ENCODE data around the gene COQ7.

Gene COQ7

GRCh38 chr16:19062706-19063105, 4.7 kb upstream of the COQ7 start:
- H3K4me1 ChIP-seq (ENCODE audit: control insufficient read depth, insufficient read depth, low read length, poor library complexity, severe bottlenecking) = peaks cover 4% of the 10 kb centered on the region
- no peaks in the 10 kb centered on the region for H3K9me3 ChIP-seq (ENCODE audit: control insufficient read depth, low read length)
- H3K4me3 ChIP-seq (ENCODE audit: insufficient read depth, low read depth, low read length, poor library complexity, severe bottlenecking) = no peak overlapping the region
- H3K36me3 ChIP-seq (ENCODE audit: control insufficient read depth, insufficient read depth, low read length) = no peaks in the 10 kb centered on the region
- DNase-seq = no peak
- no peak overlapping the region for H3K27ac ChIP-seq (ENCODE audit: insufficient read depth, low read length, poor library complexity, severe bottlenecking)
- no peaks in the 10 kb centered on the region for H3K27me3 ChIP-seq (replicated peaks; ENCODE audit: control insufficient read depth, insufficient read depth, low read length, poor library complexity, severe bottlenecking)

DNA sequence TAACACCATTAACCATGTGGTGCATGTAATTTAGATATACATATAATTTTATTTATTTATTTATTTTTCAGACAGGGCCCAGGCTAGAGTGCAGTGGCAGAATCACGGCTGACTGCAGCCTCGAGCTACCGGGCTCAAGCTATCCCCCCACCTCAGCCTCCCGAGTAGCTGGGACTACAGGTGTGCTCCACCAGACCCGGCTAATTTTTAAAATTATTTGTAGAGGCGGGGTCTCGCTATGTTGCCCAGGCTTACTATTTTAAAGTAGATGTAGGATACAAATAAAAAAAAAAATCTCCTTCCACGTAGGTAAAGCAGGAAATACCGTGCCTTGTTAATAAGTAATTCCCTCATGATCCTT, 446 bp upstream of the COQ7 start:
- no peaks in the 10 kb centered on the region for H3K27me3 ChIP-seq (replicated peaks; ENCODE audit: control insufficient read depth, insufficient read depth, low read length, poor library complexity, severe bottlenecking)
- no peak for DNase-seq
- H3K9me3 ChIP-seq (ENCODE audit: control insufficient read depth, low read length) = no peaks in the 10 kb centered on the region
- H3K4me1 ChIP-seq (ENCODE audit: control insufficient read depth, insufficient read depth, low read length, poor library complexity, severe bottlenecking) = peaks cover 4% of the 10 kb centered on the region
- H3K36me3 ChIP-seq (ENCODE audit: control insufficient read depth, insufficient read depth, low read length) = no peaks in the 10 kb centered on the region
- no peak overlapping the region for H3K4me3 ChIP-seq (ENCODE audit: insufficient read depth, low read depth, low read length, poor library complexity, severe bottlenecking)
- H3K27ac ChIP-seq (ENCODE audit: insufficient read depth, low read length, poor library complexity, severe bottlenecking) = peak overlapping the region; percentile 100

DNA sequence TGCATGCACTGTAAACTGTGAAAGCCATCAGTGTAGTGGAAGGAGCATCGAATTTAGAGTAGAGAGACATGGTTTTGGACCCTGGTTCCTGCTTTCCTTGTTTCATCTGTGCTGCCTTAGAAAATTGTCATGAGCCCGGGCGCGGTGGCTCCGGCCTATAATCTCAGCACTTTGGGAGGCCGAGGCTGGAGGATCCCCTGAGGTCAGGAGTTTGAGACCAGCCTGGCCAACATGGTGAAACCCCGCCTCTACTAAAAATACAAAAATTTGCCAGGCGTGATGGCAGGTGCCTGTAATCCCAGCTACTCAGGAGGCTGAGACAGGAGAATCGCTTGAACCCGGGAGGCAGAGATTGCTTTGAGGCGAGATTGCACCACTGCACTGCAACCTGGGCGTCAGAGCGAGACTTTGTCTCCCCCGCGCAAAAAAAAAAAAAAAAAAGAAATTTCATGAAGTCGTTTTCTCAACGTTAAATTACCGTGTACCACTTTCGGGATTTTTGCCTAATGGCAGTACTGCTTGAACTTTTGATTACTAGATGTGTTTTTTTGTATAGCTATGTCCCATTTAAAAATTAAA, 912 bp downstream of the COQ7 start:
- Histone ChIP-seq H3K4me3 (ENCODE audit: insufficient read depth, low read depth, low read length, poor library complexity, severe bottlenecking) (peak overlapping the region; percentile 75), H3K9me3 (ENCODE audit: control insufficient read depth, low read length) (no peaks in the 10 kb centered on the region), H3K36me3 (ENCODE audit: control insufficient read depth, insufficient read depth, low read length) (no peaks in the 10 kb centered on the region), H3K27ac (ENCODE audit: insufficient read depth, low read length, poor library complexity, severe bottlenecking) (peak overlapping the region; percentile 100), H3K27me3 (replicated peaks; ENCODE audit: control insufficient read depth, insufficient read depth, low read length, poor library complexity, severe bottlenecking) (no peaks in the 10 kb centered on the region), H3K4me1 (ENCODE audit: control insufficient read depth, insufficient read depth, low read length, poor library complexity, severe bottlenecking) (peaks cover 4% of the 10 kb centered on the region)
- DNase-seq = no peak

DNA sequence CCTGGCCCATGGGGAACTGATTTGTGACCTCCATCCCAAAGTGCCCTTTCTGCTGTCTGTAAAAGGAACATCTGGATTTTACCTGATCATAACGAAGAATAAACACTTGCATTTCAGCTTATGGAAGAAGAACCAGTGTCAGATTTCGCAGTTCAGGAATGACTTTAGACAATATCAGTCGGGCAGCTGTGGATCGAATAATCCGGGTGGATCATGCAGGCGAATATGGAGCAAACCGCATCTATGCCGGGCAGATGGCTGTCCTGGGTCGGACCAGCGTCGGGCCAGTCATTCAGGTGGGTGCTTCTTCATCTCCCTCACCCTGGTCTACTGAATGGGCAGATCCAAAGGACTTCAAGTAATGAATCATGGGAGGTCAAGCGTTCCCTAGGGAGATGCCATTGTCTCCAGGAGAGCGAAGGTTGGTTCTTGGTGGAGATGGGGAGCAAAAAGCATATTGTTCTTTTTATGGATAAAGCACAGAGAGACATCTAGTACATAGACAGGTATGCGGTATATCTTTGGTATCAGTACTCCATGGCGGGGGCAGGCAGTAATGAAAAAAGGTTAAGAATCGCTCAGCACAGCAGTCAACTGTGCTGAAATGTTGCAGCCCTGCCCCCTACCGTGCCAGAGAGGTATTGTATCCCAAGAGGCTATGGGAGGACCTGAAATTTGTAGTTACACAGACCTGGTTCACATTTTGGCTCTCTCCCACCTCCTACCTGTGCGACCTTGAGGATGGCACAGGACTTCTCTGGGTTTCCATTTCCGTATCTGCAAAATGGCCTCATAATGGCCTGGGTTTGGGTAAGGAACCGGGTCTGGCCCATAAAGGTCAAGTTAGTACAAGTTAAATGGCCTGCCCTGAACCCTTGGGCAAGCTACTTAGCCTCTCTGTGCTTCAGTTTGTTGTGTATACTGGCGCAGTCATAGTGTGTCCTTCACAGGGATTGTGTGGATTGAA, 4.7 kb downstream of the COQ7 start:
- H3K27ac ChIP-seq (ENCODE audit: insufficient read depth, low read length, poor library complexity, severe bottlenecking) = no peak overlapping the region

GRCh38 chr16:19073344-19073743, 5.9 kb downstream of the COQ7 start:
- DNase-seq = no peak
- no peak overlapping the region for H3K4me3 ChIP-seq (ENCODE audit: insufficient read depth, low read depth, low read length, poor library complexity, severe bottlenecking)
- no peaks in the 10 kb centered on the region for H3K27me3 ChIP-seq (replicated peaks; ENCODE audit: control insufficient read depth, insufficient read depth, low read length, poor library complexity, severe bottlenecking)
- H3K36me3 ChIP-seq (ENCODE audit: control insufficient read depth, insufficient read depth, low read length) = peaks cover 5% of the 10 kb centered on the region
- H3K4me1 ChIP-seq (ENCODE audit: control insufficient read depth, insufficient read depth, low read length, poor library complexity, severe bottlenecking) = no peaks in the 10 kb centered on the region
- H3K9me3 ChIP-seq (ENCODE audit: control insufficient read depth, low read length) = no peaks in the 10 kb centered on the region
- H3K27ac ChIP-seq (ENCODE audit: insufficient read depth, low read length, poor library complexity, severe bottlenecking) = no peak overlapping the region

More for the DNA sequence above, 4.7 kb downstream of the COQ7 start:
- Histone ChIP-seq H3K36me3 (ENCODE audit: control insufficient read depth, insufficient read depth, low read length) (peaks cover 5% of the 10 kb centered on the region), H3K4me1 (ENCODE audit: control insufficient read depth, insufficient read depth, low read length, poor library complexity, severe bottlenecking) (peaks cover 1% of the 10 kb centered on the region), H3K27me3 (replicated peaks; ENCODE audit: control insufficient read depth, insufficient read depth, low read length, poor library complexity, severe bottlenecking) (no peaks in the 10 kb centered on the region), H3K4me3 (ENCODE audit: insufficient read depth, low read depth, low read length, poor library complexity, severe bottlenecking) (no peak overlapping the region), H3K9me3 (ENCODE audit: control insufficient read depth, low read length) (no peaks in the 10 kb centered on the region)
- DNase-seq = peak; percentile 6 to 35 (median 19)

GRCh38 chr16:19073863-19074262, 6.4 kb downstream of the COQ7 start:
- H3K36me3 ChIP-seq (ENCODE audit: control insufficient read depth, insufficient read depth, low read length) = peaks cover 5% of the 10 kb centered on the region
- no peak overlapping the region for H3K27ac ChIP-seq (ENCODE audit: insufficient read depth, low read length, poor library complexity, severe bottlenecking)
- H3K4me1 ChIP-seq (ENCODE audit: control insufficient read depth, insufficient read depth, low read length, poor library complexity, severe bottlenecking) = no peaks in the 10 kb centered on the region
- no peaks in the 10 kb centered on the region for H3K9me3 ChIP-seq (ENCODE audit: control insufficient read depth, low read length)
- no peak for DNase-seq
- no peaks in the 10 kb centered on the region for H3K27me3 ChIP-seq (replicated peaks; ENCODE audit: control insufficient read depth, insufficient read depth, low read length, poor library complexity, severe bottlenecking)
- no peak overlapping the region for H3K4me3 ChIP-seq (ENCODE audit: insufficient read depth, low read depth, low read length, poor library complexity, severe bottlenecking)

GRCh38 chr16:19075511-19075910, 8.1 kb downstream of the COQ7 start:
- Histone ChIP-seq H3K4me1 (ENCODE audit: control insufficient read depth, insufficient read depth, low read length, poor library complexity, severe bottlenecking) (no peaks in the 10 kb centered on the region), H3K27ac (ENCODE audit: insufficient read depth, low read length, poor library complexity, severe bottlenecking) (no peak overlapping the region), H3K9me3 (ENCODE audit: control insufficient read depth, low read length) (no peaks in the 10 kb centered on the region), H3K4me3 (ENCODE audit: insufficient read depth, low read depth, low read length, poor library complexity, severe bottlenecking) (no peak overlapping the region), H3K36me3 (ENCODE audit: control insufficient read depth, insufficient read depth, low read length) (peaks cover 5% of the 10 kb centered on the region), H3K27me3 (replicated peaks; ENCODE audit: control insufficient read depth, insufficient read depth, low read length, poor library complexity, severe bottlenecking) (no peaks in the 10 kb centered on the region)
- DNase-seq = no peak

- peaks cover 5% of the 10 kb centered on the region for H3K36me3 ChIP-seq (ENCODE audit: control insufficient read depth, insufficient read depth, low read length)
These were observed 10.5 kb downstream of the COQ7 start for GRCh38 chr16:19077879-19078278.

GRCh38 chr16:19083670-19084069, 16.3 kb downstream of the COQ7 start:
- H3K9me3 ChIP-seq (ENCODE audit: control insufficient read depth, low read length) = no peaks in the 10 kb centered on the region
- H3K27me3 ChIP-seq (replicated peaks; ENCODE audit: control insufficient read depth, insufficient read depth, low read length, poor library complexity, severe bottlenecking) = peaks cover 5% of the 10 kb centered on the region
- no peaks in the 10 kb centered on the region for H3K36me3 ChIP-seq (ENCODE audit: control insufficient read depth, insufficient read depth, low read length)
- H3K27ac ChIP-seq (ENCODE audit: insufficient read depth, low read length, poor library complexity, severe bottlenecking) = no peak overlapping the region
- H3K4me3 ChIP-seq (ENCODE audit: insufficient read depth, low read depth, low read length, poor library complexity, severe bottlenecking) = no peak overlapping the region
- peaks cover 4% of the 10 kb centered on the region for H3K4me1 ChIP-seq (ENCODE audit: control insufficient read depth, insufficient read depth, low read length, poor library complexity, severe bottlenecking)
- no peak for DNase-seq

More at GRCh38 chr16:19077879-19078278, 10.5 kb downstream of the COQ7 start:
- Histone ChIP-seq H3K4me3 (ENCODE audit: insufficient read depth, low read depth, low read length, poor library complexity, severe bottlenecking) (no peak overlapping the region), H3K27me3 (replicated peaks; ENCODE audit: control insufficient read depth, insufficient read depth, low read length, poor library complexity, severe bottlenecking) (no peaks in the 10 kb centered on the region), H3K9me3 (ENCODE audit: control insufficient read depth, low read length) (no peaks in the 10 kb centered on the region), H3K4me1 (ENCODE audit: control insufficient read depth, insufficient read depth, low read length, poor library complexity, severe bottlenecking) (no peaks in the 10 kb centered on the region), H3K27ac (ENCODE audit: insufficient read depth, low read length, poor library complexity, severe bottlenecking) (no peak overlapping the region)
- no peak for DNase-seq

- no peak overlapping the region for H3K4me3 ChIP-seq (ENCODE audit: insufficient read depth, low read depth, low read length, poor library complexity, severe bottlenecking)
- no peaks in the 10 kb centered on the region for H3K9me3 ChIP-seq (ENCODE audit: control insufficient read depth, low read length)
- no peak overlapping the region for H3K27ac ChIP-seq (ENCODE audit: insufficient read depth, low read length, poor library complexity, severe bottlenecking)
- no peaks in the 10 kb centered on the region for H3K36me3 ChIP-seq (ENCODE audit: control insufficient read depth, insufficient read depth, low read length)
- H3K4me1 ChIP-seq (ENCODE audit: control insufficient read depth, insufficient read depth, low read length, poor library complexity, severe bottlenecking) = peaks cover 4% of the 10 kb centered on the region
- no peak for DNase-seq
- H3K27me3 ChIP-seq (replicated peaks; ENCODE audit: control insufficient read depth, insufficient read depth, low read length, poor library complexity, severe bottlenecking) = peaks cover 5% of the 10 kb centered on the region
These were observed 16.7 kb downstream of the COQ7 start for GRCh38 chr16:19084139-19084538.
